ENCODE measurements around the gene ARVCF. TPM values are rescaled to one million over a fixed set of nuclear protein-coding genes. Genes with fewer than 3 reads are reported as not detected.

Gene ARVCF
- polyA plus RNA-seq, 1 of the 3 experiments (the other 2 are of a cell fraction): 27.4 TPM

GRCh38 chr22:20020533-20021195, 4.0 kb upstream of the ARVCF start, which contains the start of gene TANGO2:
TANGO2 (plus strand) TSS chr22:20021110; CDS start chr22:20036799, 15,689 bp downstream.
- Histone ChIP-seq H3K27me3 (ENCODE audit: insufficient read depth) (no peaks in the 10 kb centered on the region), H2AFZ (ENCODE audit: low read depth) (peak within 1 kb of the TSS; percentile 76), H3K9ac (peak within 1 kb of the TSS; percentile 79), H3K4me2 (peak within 1 kb of the TSS; percentile 89), H3K9me3 (no peaks in the 10 kb centered on the region), H3K79me2 (ENCODE audit: insufficient read depth) (peaks cover 44% of the 10 kb centered on the region), H4K20me1 (ENCODE audit: insufficient read depth) (0 out of 2 replicates have a peak, but pooled peaks cover 9% of the 10 kb centered on the region), H3K27ac (ENCODE audit: low read depth in 2 of 2, low read length in 1 of 2) (peak within 1 kb of the TSS; percentile 32 to 73; a peak in 2 of 4 replicates), H3K4me3 (ENCODE audit: low read depth in 2 of 2, low read length in 1 of 2) (peak within 1 kb of the TSS; percentile 90 to 96), H3K4me1 (ENCODE audit: control insufficient read depth in 1 of 2, insufficient read depth in 2 of 2, low read depth in 1 of 2, low read length in 1 of 2) (peaks cover 0 to 31% of the 10 kb centered on the region in 2 experiments; a peak in 1 of 4 replicates), H3F3A (replicated peaks; ENCODE audit: insufficient read depth) (no peaks in the 10 kb centered on the region), H3K36me3 (replicated peaks in 1 of 2; ENCODE audit: control insufficient read depth in 1 of 2, insufficient read depth in 2 of 2, low read length in 1 of 2) (no peaks in the 10 kb centered on the region), H3K9me2 (no peaks in the 10 kb centered on the region)
- 10% methylated on average over 8 of the region's 61 CpGs for WGBS (ENCODE audit: low lambda C conversion rate)
- POLR2A ChIA-PET: interaction anchor here (0.6 to 2.0 kb wide), 5 partner anchors 7 to 61 kb away, joined by 3 to 5 read pairs (median 3); no protein-coding TSS in a partner anchor
- peak; percentile 99 for DNase-seq
- CTCF ChIA-PET: interaction anchor here (0.6 to 6.5 kb wide), 8 partner anchors 8 to 81 kb away, joined by 3 to 46 read pairs (median 5); no protein-coding TSS in a partner anchor
- TF ChIP-seq USF1 (IDR thresholded peaks at IDR 0.05; ENCODE audit: borderline replicate concordance, low read depth) (no peak), PBX3 (IDR thresholded peaks at IDR 0.05) (peak; percentile 99), CHD2 (IDR thresholded peaks at IDR 0.05; ENCODE audit: low read length, partially characterized antibody) (peak; percentile 76), POLR2AphosphoS5 (IDR thresholded peaks at IDR 0.05; ENCODE audit: low read depth, low read length) (peak; percentile 62), TAF1 (IDR thresholded peaks at IDR 0.05; ENCODE audit: borderline replicate concordance, low read depth, low read length) (peak; percentile 48), IRF3 (IDR thresholded peaks at IDR 0.05; ENCODE audit: low read depth, low read length) (peak; percentile 77), NRF1 (IDR thresholded peaks at IDR 0.05; ENCODE audit: low read depth, low read length) (peak; percentile 66), ELF1 (IDR thresholded peaks at IDR 0.05) (peak; percentile 69), EZH2phosphoT487 (IDR thresholded peaks at IDR 0.05; ENCODE audit: borderline replicate concordance, low read depth) (no peak), GATA2 (CRISPR knock-in tag; IDR thresholded peaks at IDR 0.05) (no peak)

Measured in SK-N-SH (cell line).